Prostate gland (tissue), 2 donors: Measurements from ENCODE around the gene ARHGAP44. TPM values are rescaled to one million over a fixed set of nuclear protein-coding genes. Genes with fewer than 3 reads are reported as not detected.

Experiments
- DNase-seq: peaks from one replicate; pipeline ENCODE4 v3.0.0-alpha.2; 2019; ENCODE audit warnings: low spot score
- H3K27ac ChIP-seq, 2 donors: fragments of 200-600 bp; sonication (generic); 2 replicates each; pipeline ENCODE4 v1.5.1; 2017 to 2019
- H3K27me3 ChIP-seq: fragments of 200-600 bp; sonication (generic); replicated peaks from 2 replicates; pipeline ENCODE4 v1.5.1; 2019; ENCODE audit not compliant: insufficient read depth
- H3K36me3 ChIP-seq, 2 donors: fragments of 200-600 bp; sonication (generic); 1 replicate in 1 of 2; 2 replicates in 1 of 2; pipeline versions ENCODE4 v1.5.1 to v1.8.1; 2017 to 2019
- H3K4me1 ChIP-seq: fragments of 200-600 bp; sonication (generic); replicated peaks from 2 replicates; pipeline ENCODE4 v1.5.1; 2019
- H3K4me3 ChIP-seq, 2 donors: fragments of 200-600 bp; sonication (generic); 2 replicates each; pipeline ENCODE4 v1.5.1; 2017 to 2019
- H3K9me3 ChIP-seq: fragments of 200-600 bp; sonication (generic); 2 replicates; pipeline ENCODE4 v1.5.1; 2017
- CTCF ChIP-seq, 4 experiments: fragments of 200-600 bp in 2 of 4; fragments of 450-650 bp in 2 of 4; sonication (generic) in 2 of 4; IDR thresholded peaks; 1 replicate in 3 of 4; 2 replicates in 1 of 4; pipeline ENCODE4 v1.5.1; 2016 to 2019; ENCODE audit warnings: antibody characterized with exemption in 4 of 4, mild to moderate bottlenecking in 2 of 4, moderate library complexity in 2 of 4
- POLR2A ChIP-seq: fragments of 450-650 bp; IDR thresholded peaks from one replicate; pipeline ENCODE4 v1.6.1; 2016; ENCODE audit warnings: antibody characterized with exemption, mild to moderate bottlenecking
- POLR2AphosphoS5 ChIP-seq: sonication (generic); formaldehyde crosslinking; IDR thresholded peaks from one replicate; pipeline ENCODE4 v1.6.1; 2017; ENCODE audit warnings: antibody characterized with exemption
- WGBS: methylation state at CpG from one replicate; pipeline ENCODE4 v1.1.5; 2018; 5-methylcytosine and 5-hydroxymethylcytosine counted together
- intact Hi-C: fragments of 100-400 bp; cut with DNase I; formaldehyde crosslinking; loops from one replicate; pipeline ENCODE4 v1.14.2; 2022
- total RNA-seq, 2 donors: library from RNA; depleted of rRNA; stranded (reverse); fragments of >200 nt; gene quantifications; one replicate each; pipeline ENCODE4 v1.1.0, GENCODE V29; 2016

ARHGAP44 gene
- total RNA-seq, 2 donors from 2014 or later: 7.5 to 15.7 TPM

GRCh38 chr17:12963505-12963904 is 174.2 kb downstream of the ARHGAP44 start:
- TF ChIP-seq CTCF (IDR thresholded peaks at IDR 0.05) (no peak), POLR2AphosphoS5 (no peak), POLR2A (no peak)
- no peaks in the 10 kb centered on the region for H3K4me1 ChIP-seq

GRCh38 chr17:12964162-12964561 is 174.9 kb downstream of the ARHGAP44 start:
- no peak for TF ChIP-seq POLR2A
- no peak for TF ChIP-seq CTCF (IDR thresholded peaks at IDR 0.05)
- TF ChIP-seq POLR2AphosphoS5: no peak
- Histone ChIP-seq H3K36me3 (no peaks in the 10 kb centered on the region), H3K4me1 (no peaks in the 10 kb centered on the region), H3K9me3 (no peaks in the 10 kb centered on the region), H3K27me3 (no peaks in the 10 kb centered on the region), H3K27ac (no peak overlapping the region), H3K4me3 (no peak overlapping the region)
- DNase-seq: no peak
- 90% methylated on average over 5 of the region's 5 CpGs for WGBS
- intact Hi-C loops: loop anchor here (10.0 kb wide), 1 partner anchor 69 kb away; no protein-coding TSS in a partner anchor

More at GRCh38 chr17:12963505-12963904, 174.2 kb downstream of the ARHGAP44 start:
- H3K36me3 ChIP-seq: no peaks in the 10 kb centered on the region
- H3K27me3 ChIP-seq: no peaks in the 10 kb centered on the region
- H3K9me3 ChIP-seq: no peaks in the 10 kb centered on the region
- WGBS: 82% methylated on average over 7 of the region's 7 CpGs
- DNase-seq: no peak
- H3K27ac ChIP-seq: no peak overlapping the region
- intact Hi-C loops: loop anchor here (10.0 kb wide), 1 partner anchor 69 kb away; no protein-coding TSS in a partner anchor
- H3K4me3 ChIP-seq: no peak overlapping the region

- DNase-seq: no peak
- Histone ChIP-seq H3K27ac (no peak overlapping the region), H3K27me3 (no peaks in the 10 kb centered on the region), H3K4me3 (no peak overlapping the region), H3K4me1 (no peaks in the 10 kb centered on the region), H3K9me3 (no peaks in the 10 kb centered on the region), H3K36me3 (no peaks in the 10 kb centered on the region)
- 93% methylated on average over 10 of the region's 10 CpGs for WGBS
- intact Hi-C loops: loop anchor here (10.0 kb wide), 1 partner anchor 70 kb away; no protein-coding TSS in a partner anchor
- TF ChIP-seq POLR2AphosphoS5 (no peak), POLR2A (no peak), CTCF (IDR thresholded peaks at IDR 0.05) (no peak)
Observed at GRCh38 chr17:12964840-12965239, 175.5 kb downstream of the ARHGAP44 start.

GRCh38 chr17:12965988-12966387 is 176.7 kb downstream of the ARHGAP44 start:
- no peak for DNase-seq
- intact Hi-C loops: loop anchor here (10.0 kb wide), 1 partner anchor 71 kb away; no protein-coding TSS in a partner anchor
- Histone ChIP-seq H3K4me1 (no peaks in the 10 kb centered on the region), H3K9me3 (no peaks in the 10 kb centered on the region), H3K27me3 (no peaks in the 10 kb centered on the region), H3K27ac (no peak overlapping the region), H3K4me3 (no peak overlapping the region), H3K36me3 (no peaks in the 10 kb centered on the region)
- TF ChIP-seq POLR2AphosphoS5: no peak
- TF ChIP-seq CTCF (IDR thresholded peaks at IDR 0.05): no peak
- TF ChIP-seq POLR2A: no peak
- WGBS: 94% methylated on average over 3 of the region's 3 CpGs

- intact Hi-C loops: loop anchor here (10.0 kb wide), 1 partner anchor 72 kb away; no protein-coding TSS in a partner anchor
- no peaks in the 10 kb centered on the region for H3K27me3 ChIP-seq
- no peak overlapping the region for H3K27ac ChIP-seq
- DNase-seq: no peak
- H3K4me3 ChIP-seq: no peak overlapping the region
- H3K9me3 ChIP-seq: no peaks in the 10 kb centered on the region
- TF ChIP-seq CTCF (IDR thresholded peaks at IDR 0.05) (no peak), POLR2AphosphoS5 (no peak), POLR2A (no peak)
- H3K4me1 ChIP-seq: no peaks in the 10 kb centered on the region
- WGBS: 93% methylated on average over 5 of the region's 5 CpGs
- H3K36me3 ChIP-seq: no peaks in the 10 kb centered on the region
Observed at GRCh38 chr17:12966413-12966812, 177.1 kb downstream of the ARHGAP44 start.
